ENCODE data around the gene CCM2L.

DNA sequence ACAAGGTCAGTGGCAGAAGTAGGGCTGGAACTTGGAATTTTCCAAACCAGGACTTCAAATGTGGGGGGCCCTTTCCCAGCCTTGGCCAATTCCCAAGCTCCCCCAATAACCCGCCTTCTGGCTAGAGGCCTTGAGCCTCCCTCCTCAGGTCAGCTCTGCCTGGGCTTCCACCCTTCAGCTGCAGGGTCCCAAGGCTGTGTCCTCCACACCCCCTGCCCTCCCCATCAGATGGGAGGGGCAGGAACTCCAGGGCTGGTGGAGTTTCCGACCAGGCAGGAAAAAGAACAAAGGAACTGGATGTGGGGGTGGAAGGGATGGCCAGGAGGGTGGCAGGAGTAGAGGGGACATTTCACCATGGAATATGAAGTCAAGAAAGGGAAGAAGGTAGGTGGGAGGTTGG is at the start of gene CCM2L:
- TF ChIP-seq, protein P1, sequence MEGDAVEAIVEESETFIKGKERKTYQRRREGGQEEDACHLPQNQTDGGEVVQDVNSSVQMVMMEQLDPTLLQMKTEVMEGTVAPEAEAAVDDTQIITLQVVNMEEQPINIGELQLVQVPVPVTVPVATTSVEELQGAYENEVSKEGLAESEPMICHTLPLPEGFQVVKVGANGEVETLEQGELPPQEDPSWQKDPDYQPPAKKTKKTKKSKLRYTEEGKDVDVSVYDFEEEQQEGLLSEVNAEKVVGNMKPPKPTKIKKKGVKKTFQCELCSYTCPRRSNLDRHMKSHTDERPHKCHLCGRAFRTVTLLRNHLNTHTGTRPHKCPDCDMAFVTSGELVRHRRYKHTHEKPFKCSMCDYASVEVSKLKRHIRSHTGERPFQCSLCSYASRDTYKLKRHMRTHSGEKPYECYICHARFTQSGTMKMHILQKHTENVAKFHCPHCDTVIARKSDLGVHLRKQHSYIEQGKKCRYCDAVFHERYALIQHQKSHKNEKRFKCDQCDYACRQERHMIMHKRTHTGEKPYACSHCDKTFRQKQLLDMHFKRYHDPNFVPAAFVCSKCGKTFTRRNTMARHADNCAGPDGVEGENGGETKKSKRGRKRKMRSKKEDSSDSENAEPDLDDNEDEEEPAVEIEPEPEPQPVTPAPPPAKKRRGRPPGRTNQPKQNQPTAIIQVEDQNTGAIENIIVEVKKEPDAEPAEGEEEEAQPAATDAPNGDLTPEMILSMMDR (IDR thresholded peaks at IDR 0.05): no peak
- TF ChIP-seq POLR2A (IDR thresholded peaks at IDR 0.05): no peak

Data from lower leg skin (tissue), 3 donors.